GM10266 (cell line): ENCODE measurements around the gene NCK2.

Experiments
- DNase-seq: peaks from one replicate; pipeline ENCODE4 v3.0.0; 2012; ENCODE audit errors: extremely low spot score
- CTCF ChIP-seq: IDR thresholded peaks from 2 replicates; pipeline ENCODE4 v1.5.1; 2012; ENCODE audit warnings: mild to moderate bottlenecking, low read depth; ENCODE audit not compliant: control insufficient read depth, insufficient read depth; ENCODE audit errors: missing control alignments

The NCK2 gene

DNA sequence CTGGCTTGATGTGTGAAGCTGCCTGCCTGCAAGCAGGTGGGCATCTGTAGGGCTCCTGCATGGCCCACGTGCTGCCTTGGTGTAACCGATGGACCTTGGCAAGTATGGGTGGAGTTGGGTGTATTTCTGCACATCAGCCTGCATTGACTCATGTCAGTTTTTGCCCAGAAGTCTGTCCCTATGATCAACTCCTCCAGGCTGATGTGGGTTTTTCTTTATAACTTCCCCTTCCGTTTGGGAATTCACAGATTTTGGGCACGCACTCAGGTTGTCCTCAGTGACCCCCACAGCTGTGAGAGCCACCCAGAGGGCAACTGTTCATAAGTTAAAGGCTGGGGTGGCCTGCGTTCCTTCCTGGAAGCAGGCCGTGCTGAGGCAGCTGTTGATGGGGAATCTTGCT lies 123.3 kb downstream of the NCK2 start:
- no peak for TF ChIP-seq CTCF
- DNase-seq = no peak

DNA sequence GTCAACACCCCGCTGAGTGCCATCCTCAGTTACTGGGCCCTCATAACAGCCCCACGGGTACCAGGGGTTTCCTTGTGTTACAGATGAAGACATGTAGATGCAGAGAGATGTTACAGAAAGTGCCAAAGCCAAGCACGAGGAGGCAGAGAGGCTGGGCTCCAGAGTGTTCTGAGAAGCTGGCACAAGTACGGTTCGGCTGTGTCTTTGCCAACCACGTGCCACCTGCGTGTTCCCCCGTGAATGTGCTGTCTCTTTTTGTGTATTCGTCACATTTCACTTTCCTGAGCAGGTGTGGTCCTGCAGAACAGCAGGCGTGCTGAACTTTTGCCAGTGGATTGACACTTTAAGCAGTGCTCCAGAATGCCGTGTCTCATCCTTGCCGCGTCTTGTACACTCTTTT lies 124.6 kb downstream of the NCK2 start:
- DNase-seq = no peak
- no peak for TF ChIP-seq CTCF

DNA sequence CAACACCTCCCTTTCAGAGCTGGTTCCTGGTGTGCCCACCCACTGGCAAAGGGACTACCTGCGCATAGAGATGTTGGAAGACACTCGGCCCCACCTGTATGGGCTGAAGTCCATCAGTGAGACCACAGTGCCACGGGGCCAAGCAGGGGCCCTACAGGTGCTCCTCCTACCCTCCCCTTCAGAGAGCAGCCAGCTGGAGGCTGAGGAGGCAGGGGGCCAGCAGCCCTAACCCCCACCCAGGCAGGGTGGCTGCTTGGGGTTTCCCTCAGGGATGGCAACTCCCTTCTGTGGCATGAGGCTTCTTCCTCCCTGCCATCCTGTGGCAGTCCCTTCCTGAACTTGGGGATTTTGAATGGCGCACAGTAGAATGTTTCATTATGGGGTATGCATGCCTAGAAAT lies 125.3 kb downstream of the NCK2 start:
- TF ChIP-seq CTCF = no peak
- no peak for DNase-seq

DNA sequence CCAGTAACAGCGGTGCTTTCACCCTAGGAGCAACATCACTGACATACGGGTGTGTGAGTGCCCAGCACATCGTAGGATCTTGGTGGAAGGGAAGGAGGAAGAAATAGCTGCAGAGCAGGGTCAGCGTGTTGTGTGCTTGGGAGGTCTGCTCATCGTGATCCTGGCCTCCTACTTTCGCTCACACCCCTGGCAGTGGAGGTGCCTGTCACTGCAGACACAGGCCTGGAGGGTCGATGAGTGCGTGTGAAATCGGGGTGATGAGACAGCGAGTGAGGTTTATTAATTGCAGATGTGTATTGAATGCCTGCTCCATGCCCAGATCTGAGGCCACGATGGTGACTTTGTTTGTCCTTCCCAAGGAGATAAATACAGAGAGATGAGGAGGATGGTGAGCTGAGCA lies 126.1 kb downstream of the NCK2 start:
- no peak for DNase-seq
- no peak for TF ChIP-seq CTCF

DNA sequence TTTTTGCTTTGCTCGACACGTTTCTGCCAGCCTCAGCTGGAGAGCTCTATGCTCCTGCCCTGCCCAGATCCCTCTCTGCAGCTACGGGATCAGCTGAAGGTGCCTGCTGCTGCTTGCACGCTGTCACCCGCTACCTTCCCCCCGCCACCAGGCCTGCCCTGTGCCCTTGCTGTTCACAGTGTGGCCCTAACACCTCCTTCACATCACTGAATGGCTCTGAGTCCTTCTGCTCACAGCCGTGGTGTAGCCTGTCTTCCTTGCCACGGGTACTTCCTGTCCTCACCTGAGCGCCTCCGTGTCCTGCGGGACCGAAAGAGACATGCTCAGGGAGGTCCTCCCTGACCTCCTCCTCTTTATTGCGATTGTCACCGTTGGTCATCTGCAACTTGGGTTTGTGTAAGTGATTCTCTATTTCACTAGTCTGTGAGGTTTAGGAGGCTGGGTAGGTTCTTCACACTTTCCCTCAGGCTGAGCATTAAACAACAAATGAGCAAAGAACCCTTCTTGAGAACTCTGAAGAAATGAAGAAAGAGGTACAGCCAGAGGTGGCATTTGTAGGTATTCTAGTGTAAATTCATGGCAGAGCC lies 127.5 kb downstream of the NCK2 start:
- TF ChIP-seq CTCF = no peak
- DNase-seq = no peak

GRCh38 chr2:105872830-105873229 lies 128.1 kb downstream of the NCK2 start:
- no peak for DNase-seq
- no peak for TF ChIP-seq CTCF

DNA sequence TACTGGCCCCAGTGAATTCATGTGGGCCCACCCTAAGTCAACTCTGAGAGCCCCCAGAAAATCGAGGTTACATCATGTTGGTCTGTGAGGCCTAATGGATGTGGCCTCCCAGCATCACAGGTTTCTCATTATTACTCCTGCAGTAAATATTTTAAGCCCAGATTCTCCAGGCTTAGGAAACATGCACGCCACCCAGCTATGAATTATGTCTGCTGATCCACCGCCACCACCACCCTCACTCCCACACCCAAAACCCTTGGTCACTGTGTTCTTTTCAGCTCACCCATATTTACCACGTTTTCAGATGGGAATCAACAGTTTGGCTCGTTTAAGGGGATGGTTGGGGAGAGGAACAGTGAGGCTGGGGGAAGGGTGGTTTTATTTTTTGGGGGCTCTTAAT lies 128.6 kb downstream of the NCK2 start:
- DNase-seq = no peak

More for the DNA sequence above, 128.6 kb downstream of the NCK2 start:
- TF ChIP-seq CTCF = no peak
